Neutrophil (primary cell): ENCODE results near the gene NAA20.
"Not testable (repeated sequence)": the region's sequence is repeated elsewhere in the genome, so short reads cannot be mapped to it uniquely, and the experiment has no call there.

Experiments used
- H3K27ac ChIP-seq: fragments of 200-600 bp; sonication (generic); 2 replicates; pipeline ENCODE4 v1.5.1; 2016; ENCODE audit warnings: mild to moderate bottlenecking, moderate library complexity
- H3K27me3 ChIP-seq: fragments of 200-600 bp; sonication (generic); 2 replicates; pipeline ENCODE4 v1.6.0; 2016; ENCODE audit warnings: mild to moderate bottlenecking
- H3K36me3 ChIP-seq: fragments of 200-600 bp; sonication (generic); 2 replicates; pipeline ENCODE4 v1.5.1; 2017
- H3K4me1 ChIP-seq, 2 experiments: fragments of 200-600 bp in 1 of 2; sonication (generic) in 1 of 2; 1 replicate in 1 of 2; 2 replicates in 1 of 2; pipeline versions ENCODE4 v1.5.1 to v1.6.1; 2013 to 2016; ENCODE audit warnings: low read depth in 1 of 2, low read length in 1 of 2, mild to moderate bottlenecking in 1 of 2, moderate library complexity in 1 of 2; ENCODE audit not compliant: control insufficient read depth in 1 of 2, insufficient read depth in 1 of 2
- H3K4me3 ChIP-seq, 2 experiments: fragments of 200-600 bp in 1 of 2; sonication (generic) in 1 of 2; 1 replicate in 1 of 2; 2 replicates in 1 of 2; pipeline ENCODE4 v1.5.1; 2013 to 2016; ENCODE audit warnings: low read depth in 1 of 2, low read length in 1 of 2, mild to moderate bottlenecking in 1 of 2, moderate library complexity in 1 of 2
- H3K9me3 ChIP-seq: fragments of 200-600 bp; sonication (generic); 2 replicates; pipeline ENCODE4 v1.5.1; 2016
- TF ChIP-seq, protein P1 (sequence below): fragments of 200-600 bp; sonication (generic); IDR thresholded peaks from 2 replicates; pipeline ENCODE4 v1.5.1; 2016; ENCODE audit warnings: antibody characterized with exemption

The NAA20 gene

DNA sequence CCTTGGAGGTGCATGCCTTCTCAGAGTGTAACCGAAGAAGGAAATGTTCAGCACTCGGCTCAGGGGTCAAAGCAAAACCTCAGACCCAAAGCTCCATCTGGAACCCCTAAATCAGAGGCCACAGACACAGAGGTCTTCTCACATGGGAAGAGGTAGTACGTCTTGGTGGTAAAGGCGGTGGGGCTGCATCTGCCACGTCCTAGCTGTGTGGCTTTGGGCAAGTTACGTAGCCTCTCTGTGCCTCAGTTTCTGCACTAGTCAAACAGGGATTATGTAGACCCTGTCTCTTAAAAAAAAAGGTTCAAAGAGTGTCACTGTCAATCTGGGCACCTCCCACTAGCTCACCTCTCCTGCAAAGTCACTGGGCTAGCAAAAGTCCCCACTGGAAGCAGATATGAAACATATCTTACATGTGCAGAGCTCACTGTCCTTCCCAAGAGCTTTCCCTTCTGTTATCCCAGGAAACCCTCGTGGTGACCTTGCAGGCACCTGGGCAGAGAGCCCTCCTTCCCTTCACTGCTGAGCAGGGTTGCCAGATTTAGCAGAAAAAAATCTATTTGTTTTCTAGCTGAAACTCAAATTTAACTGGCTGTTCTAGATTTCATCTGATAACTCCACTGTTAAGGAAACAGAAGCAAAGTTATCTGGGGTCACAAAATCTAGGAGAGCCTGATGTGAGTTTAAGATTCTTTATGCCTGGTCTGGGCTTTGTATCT is 18.0 kb upstream of the NAA20 start:
- H3K36me3 ChIP-seq = no peaks in the 10 kb centered on the region
- H3K27ac ChIP-seq = no peak overlapping the region
- H3K4me1 ChIP-seq = peaks cover 47 to 53% of the 10 kb centered on the region in 2 experiments
- no peaks in the 10 kb centered on the region for H3K27me3 ChIP-seq
- no peaks in the 10 kb centered on the region for H3K9me3 ChIP-seq
- TF ChIP-seq, protein P1, sequence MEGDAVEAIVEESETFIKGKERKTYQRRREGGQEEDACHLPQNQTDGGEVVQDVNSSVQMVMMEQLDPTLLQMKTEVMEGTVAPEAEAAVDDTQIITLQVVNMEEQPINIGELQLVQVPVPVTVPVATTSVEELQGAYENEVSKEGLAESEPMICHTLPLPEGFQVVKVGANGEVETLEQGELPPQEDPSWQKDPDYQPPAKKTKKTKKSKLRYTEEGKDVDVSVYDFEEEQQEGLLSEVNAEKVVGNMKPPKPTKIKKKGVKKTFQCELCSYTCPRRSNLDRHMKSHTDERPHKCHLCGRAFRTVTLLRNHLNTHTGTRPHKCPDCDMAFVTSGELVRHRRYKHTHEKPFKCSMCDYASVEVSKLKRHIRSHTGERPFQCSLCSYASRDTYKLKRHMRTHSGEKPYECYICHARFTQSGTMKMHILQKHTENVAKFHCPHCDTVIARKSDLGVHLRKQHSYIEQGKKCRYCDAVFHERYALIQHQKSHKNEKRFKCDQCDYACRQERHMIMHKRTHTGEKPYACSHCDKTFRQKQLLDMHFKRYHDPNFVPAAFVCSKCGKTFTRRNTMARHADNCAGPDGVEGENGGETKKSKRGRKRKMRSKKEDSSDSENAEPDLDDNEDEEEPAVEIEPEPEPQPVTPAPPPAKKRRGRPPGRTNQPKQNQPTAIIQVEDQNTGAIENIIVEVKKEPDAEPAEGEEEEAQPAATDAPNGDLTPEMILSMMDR = no peak
- H3K4me3 ChIP-seq = no peak overlapping the region

DNA sequence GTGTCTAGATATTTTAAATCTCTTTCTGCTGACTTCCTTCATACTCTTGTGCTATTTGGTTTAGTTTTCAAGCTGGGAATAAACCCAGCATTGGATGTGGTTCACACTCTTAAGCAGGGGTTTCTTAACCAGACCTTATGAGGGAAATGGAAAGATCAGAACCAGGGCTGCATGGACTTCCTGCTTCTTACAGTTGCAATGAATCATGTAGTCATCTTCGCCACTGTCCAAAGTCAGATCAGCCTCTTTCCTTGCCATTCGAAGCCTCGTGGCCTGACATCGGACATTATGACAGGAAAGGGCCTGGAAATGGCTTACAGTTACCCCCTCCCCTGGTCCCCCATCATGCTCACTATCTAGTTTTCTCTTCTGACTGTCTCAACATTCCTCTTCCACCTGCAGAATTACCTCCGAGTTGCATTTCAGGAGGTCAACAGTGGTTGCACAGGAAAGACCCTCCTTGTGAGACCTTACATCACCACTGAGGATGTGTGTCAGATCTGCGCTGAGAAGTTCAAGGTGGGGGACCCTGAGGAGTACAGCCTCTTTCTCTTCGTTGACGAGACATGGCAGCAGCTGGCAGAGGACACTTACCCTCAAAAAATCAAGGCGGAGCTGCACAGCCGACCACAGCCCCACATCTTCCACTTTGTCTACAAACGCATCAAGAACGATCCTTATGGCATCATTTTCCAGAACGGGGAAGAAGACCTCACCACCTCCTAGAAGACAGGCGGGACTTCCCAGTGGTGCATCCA is 16.8 kb upstream of the NAA20 start:
- Histone ChIP-seq H3K36me3 (no peaks in the 10 kb centered on the region), H3K4me3 (no peak overlapping the region), H3K27ac (no peak overlapping the region), H3K4me1 (peaks cover 47 to 53% of the 10 kb centered on the region in 2 experiments), H3K9me3 (no peaks in the 10 kb centered on the region), H3K27me3 (no peaks in the 10 kb centered on the region)
- TF ChIP-seq, protein P1 = no peak

DNA sequence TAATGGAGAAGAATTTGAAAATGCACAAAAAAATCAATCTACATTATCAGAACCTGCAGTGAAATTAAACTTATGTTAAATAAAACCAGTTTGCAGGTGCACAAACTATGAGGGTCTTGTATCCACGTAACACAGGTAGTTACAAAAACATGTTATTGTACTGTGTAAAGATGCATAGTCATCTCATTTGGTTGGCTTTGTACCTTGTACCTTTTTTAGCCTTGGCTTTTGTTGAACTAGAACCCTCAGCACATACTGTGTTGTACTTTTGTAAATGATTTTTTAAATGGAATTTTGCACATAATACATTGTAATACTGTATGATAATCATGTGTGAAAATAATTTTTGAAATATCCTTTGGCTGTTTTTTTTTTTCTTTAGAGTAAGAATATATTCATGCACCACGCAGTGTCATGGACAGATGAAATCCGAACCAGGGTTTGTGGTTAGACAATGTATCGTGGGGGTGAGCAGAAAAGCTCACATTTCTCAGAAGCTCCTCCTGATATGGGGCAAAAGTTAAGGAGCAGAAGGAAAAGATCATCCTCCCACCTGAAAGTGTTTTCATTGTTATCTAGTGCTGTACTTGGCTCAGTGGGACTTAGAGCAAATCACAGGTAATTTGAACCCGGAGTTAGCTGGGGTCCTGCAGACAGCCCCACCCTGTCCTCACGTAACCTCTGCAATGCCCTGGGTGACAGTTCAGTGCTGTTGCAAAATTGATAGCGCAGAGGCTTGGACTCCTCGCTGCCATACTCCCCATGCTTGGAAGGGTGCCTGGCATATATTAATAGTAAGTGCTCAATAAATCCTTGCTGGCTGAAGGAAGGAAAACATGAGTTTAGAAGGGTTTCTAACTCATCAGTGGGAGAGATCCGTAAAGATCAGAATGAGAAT is 14.8 kb upstream of the NAA20 start:
- Histone ChIP-seq H3K27ac (no peak overlapping the region), H3K4me3 (peak overlapping the region in 1 of 2 experiments; percentile 10), H3K27me3 (no peaks in the 10 kb centered on the region), H3K36me3 (no peaks in the 10 kb centered on the region), H3K9me3 (no peaks in the 10 kb centered on the region), H3K4me1 (peaks cover 37 to 43% of the 10 kb centered on the region in 2 experiments)
- TF ChIP-seq, protein P1 = no peak

DNA sequence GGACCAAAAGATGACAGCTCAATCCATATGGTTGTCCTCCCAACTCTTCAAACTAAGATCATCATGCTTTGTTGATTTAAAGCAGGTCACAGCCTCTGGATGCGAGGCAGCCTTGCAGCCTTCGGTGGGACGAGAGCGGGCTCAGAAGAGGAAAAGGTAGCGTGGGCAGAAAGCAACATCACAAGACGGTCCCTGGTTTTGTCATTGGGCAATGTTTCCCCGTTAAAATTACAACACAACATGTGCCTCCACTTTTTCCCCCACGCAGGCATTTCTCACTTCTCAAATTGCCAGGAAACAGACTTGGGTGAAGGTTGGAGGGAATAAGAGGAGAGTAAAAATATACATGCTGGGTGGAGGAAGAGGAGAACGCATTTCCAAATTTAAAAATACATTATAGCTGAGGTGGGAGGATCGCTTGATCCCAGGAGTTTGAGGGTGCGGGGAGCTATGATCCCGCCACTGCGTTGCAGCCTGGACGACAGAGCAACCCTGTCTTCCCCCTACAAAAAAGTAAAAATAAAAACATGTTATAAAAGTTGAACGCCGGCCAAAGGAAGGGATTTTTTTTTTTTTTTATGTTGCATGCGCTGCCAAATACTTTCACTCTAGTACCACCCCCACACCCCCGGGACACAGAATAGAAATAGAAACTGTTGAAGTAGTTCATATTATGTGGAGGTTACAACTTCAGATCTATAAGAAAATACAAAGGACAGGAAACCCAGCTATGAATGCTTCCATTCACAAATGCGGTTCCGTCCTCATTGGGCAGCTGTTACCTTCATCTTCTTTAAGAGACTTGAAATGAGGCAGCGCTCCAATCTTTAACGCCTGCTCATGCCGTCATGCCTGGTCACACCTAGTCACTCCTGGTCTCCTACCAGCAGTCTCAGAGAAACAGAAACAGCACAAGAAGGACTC is 13.9 kb upstream of the NAA20 start:
- H3K36me3 ChIP-seq = no peaks in the 10 kb centered on the region
- no peaks in the 10 kb centered on the region for H3K9me3 ChIP-seq
- peaks cover 37 to 43% of the 10 kb centered on the region in 2 experiments for H3K4me1 ChIP-seq
- H3K4me3 ChIP-seq = peak overlapping the region; percentile 2 to 10
- H3K27me3 ChIP-seq = no peaks in the 10 kb centered on the region
- no peak overlapping the region for H3K27ac ChIP-seq
- TF ChIP-seq, protein P1 = no peak

DNA sequence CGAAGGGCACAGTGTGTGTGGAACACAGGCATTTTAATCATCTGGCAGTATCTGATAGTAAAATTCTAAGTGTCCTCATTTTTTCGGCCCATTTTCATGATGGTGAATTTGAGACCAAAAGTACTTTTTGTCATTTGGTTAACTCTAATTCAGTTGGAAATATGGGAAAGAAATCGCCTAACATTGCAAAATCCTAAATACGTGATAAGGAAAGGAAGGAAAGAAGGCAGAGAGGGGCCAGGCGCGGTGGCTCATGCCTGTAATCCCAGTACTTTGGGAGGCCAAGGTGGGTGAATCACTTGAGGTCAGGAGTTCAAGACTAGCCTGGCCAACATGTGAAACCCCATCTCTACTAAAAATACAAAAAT is 13.2 kb upstream of the NAA20 start:
- H3K27ac ChIP-seq = not testable (repeated sequence)

More for the DNA sequence above, 13.2 kb upstream of the NAA20 start:
- H3K36me3 ChIP-seq, H3K27me3 ChIP-seq, H3K9me3 ChIP-seq, H3K4me3 ChIP-seq: not testable (repeated sequence)
- H3K4me1 ChIP-seq = peaks cover 37 to 43% of the 10 kb centered on the region in 2 experiments
